GM04504 (cell line): ENCODE results near the gene MROH2A.

Source experiments
- DNase-seq: peaks from one replicate; pipeline ENCODE4 v3.0.0-alpha.2; 2012; ENCODE audit warnings: low read depth

The MROH2A gene

GRCh38 chr2:233799716-233800115 lies 21.6 kb downstream of the MROH2A start:
- DNase-seq = no peak

GRCh38 chr2:233800208-233800607 lies 22.1 kb downstream of the MROH2A start:
- DNase-seq = no peak

GRCh38 chr2:233801357-233802131 lies 23.4 kb downstream of the MROH2A start:
- no peak for DNase-seq

GRCh38 chr2:233802132-233802815 lies 24.1 kb downstream of the MROH2A start:
- DNase-seq = no peak

- DNase-seq = no peak
Observed at GRCh38 chr2:233803292-233803911, 25.3 kb downstream of the MROH2A start.

GRCh38 chr2:233803994-233804393 lies 25.9 kb downstream of the MROH2A start:
- DNase-seq = no peak

GRCh38 chr2:233807215-233807865 lies 29.2 kb downstream of the MROH2A start:
- no peak for DNase-seq

GRCh38 chr2:233807966-233808935 lies 30.1 kb downstream of the MROH2A start:
- DNase-seq = no peak

GRCh38 chr2:233810385-233810784 lies 32.3 kb downstream of the MROH2A start:
- no peak for DNase-seq

GRCh38 chr2:233811087-233811486 lies 33.0 kb downstream of the MROH2A start:
- DNase-seq = no peak

- DNase-seq = no peak
Observed at GRCh38 chr2:233811732-233812131, 33.6 kb downstream of the MROH2A start.

GRCh38 chr2:233813236-233814055 lies 35.3 kb downstream of the MROH2A start:
- no peak for DNase-seq

- DNase-seq = no peak
Observed at GRCh38 chr2:233814056-233814835, 36.1 kb downstream of the MROH2A start.

- no peak for DNase-seq
Observed at GRCh38 chr2:233815861-233816260, 37.7 kb downstream of the MROH2A start.

GRCh38 chr2:233816334-233816733 lies 38.2 kb downstream of the MROH2A start:
- DNase-seq = no peak

- DNase-seq = no peak
Observed at GRCh38 chr2:233816771-233817170, 38.6 kb downstream of the MROH2A start.

GRCh38 chr2:233817361-233817911 lies 39.3 kb downstream of the MROH2A start:
- no peak for DNase-seq

GRCh38 chr2:233817995-233818638 lies 40.0 kb downstream of the MROH2A start:
- DNase-seq = no peak
